Measurements from ENCODE around the gene SEH1L.
"Not testable (repeated sequence)": the region's sequence is repeated elsewhere in the genome, so short reads cannot be mapped to it uniquely, and the experiment has no call there.

SEH1L gene

GRCh38 chr18:12947285-12948049, at the start of gene SEH1L:
Gene SEH1L (plus strand): TSS chr18:12948011. CDS start chr18:12948122, 111 bp downstream.
- peak; percentile 95 for DNase-seq (ENCODE audit: low spot score)

- DNase-seq (ENCODE audit: low spot score), result not testable (repeated sequence)
Measured at GRCh38 chr18:12901208-12901607, 46.6 kb upstream of the SEH1L start.

GRCh38 chr18:12904012-12904516, 43.7 kb upstream of the SEH1L start:
- DNase-seq (ENCODE audit: low spot score), result no peak

GRCh38 chr18:12906119-12906518, 41.7 kb upstream of the SEH1L start:
- no peak for DNase-seq (ENCODE audit: low spot score)

GRCh38 chr18:12906773-12907172, 41.0 kb upstream of the SEH1L start:
- no peak for DNase-seq (ENCODE audit: low spot score)

- no peak for DNase-seq (ENCODE audit: low spot score)
Measured at GRCh38 chr18:12907258-12907925, 40.4 kb upstream of the SEH1L start.

GRCh38 chr18:12908706-12909105, 39.1 kb upstream of the SEH1L start:
- DNase-seq (ENCODE audit: low spot score), result no peak

GRCh38 chr18:12911025-12911928, 36.5 kb upstream of the SEH1L start:
- DNase-seq (ENCODE audit: low spot score), result peak; percentile 46

GRCh38 chr18:12911929-12912703, 35.7 kb upstream of the SEH1L start:
- peak; percentile 49 for DNase-seq (ENCODE audit: low spot score)

- DNase-seq (ENCODE audit: low spot score), result no peak
Measured at GRCh38 chr18:12921178-12921577, 26.6 kb upstream of the SEH1L start.

GRCh38 chr18:12922266-12922665, 25.5 kb upstream of the SEH1L start:
- DNase-seq (ENCODE audit: low spot score), result no peak

GRCh38 chr18:12924616-12925015, 23.2 kb upstream of the SEH1L start:
- DNase-seq (ENCODE audit: low spot score), result no peak

- DNase-seq (ENCODE audit: low spot score), result no peak
Measured at GRCh38 chr18:12928206-12928605, 19.6 kb upstream of the SEH1L start.

- DNase-seq (ENCODE audit: low spot score), result no peak
Measured at GRCh38 chr18:12928641-12929040, 19.2 kb upstream of the SEH1L start.

- DNase-seq (ENCODE audit: low spot score), result no peak
Measured at GRCh38 chr18:12929477-12930083, 18.2 kb upstream of the SEH1L start.

GRCh38 chr18:12930376-12930775, 17.4 kb upstream of the SEH1L start:
- no peak for DNase-seq (ENCODE audit: low spot score)

GRCh38 chr18:12930908-12931307, 16.9 kb upstream of the SEH1L start:
- DNase-seq (ENCODE audit: low spot score), result no peak

- no peak for DNase-seq (ENCODE audit: low spot score)
Measured at GRCh38 chr18:12933327-12933726, 14.5 kb upstream of the SEH1L start.

GRCh38 chr18:12934454-12935071, 13.2 kb upstream of the SEH1L start:
- peak; percentile 78 for DNase-seq (ENCODE audit: low spot score)

- DNase-seq (ENCODE audit: low spot score), result no peak
Measured at GRCh38 chr18:12939162-12939561, 8.6 kb upstream of the SEH1L start.

- no peak for DNase-seq (ENCODE audit: low spot score)
Measured at GRCh38 chr18:12943215-12943614, 4.6 kb upstream of the SEH1L start.

Data from iPS-NIHi11 (cell line).